NB4 (cell line): ENCODE data around the gene DYNC1I1.

Source experiments
- DNase-seq: peaks from one replicate; pipeline ENCODE4 v3.0.0; 2010; ENCODE audit warnings: low read depth
- H3K4me3 ChIP-seq: one replicate; pipeline ENCODE4 v1.5.1; 2011; ENCODE audit warnings: mild to moderate bottlenecking, low read depth, low read length, moderate library complexity
- MYC ChIP-seq: IDR thresholded peaks from 2 replicates; pipeline ENCODE4 v1.6.1; 2011; ENCODE audit warnings: low read depth, low read length
- POLR2A ChIP-seq: IDR thresholded peaks from 2 replicates; pipeline ENCODE4 v1.6.1; 2011; ENCODE audit warnings: mild to moderate bottlenecking; ENCODE audit not compliant: insufficient read length; ENCODE audit errors: extremely low read depth
- TF ChIP-seq, protein P1 (sequence below): IDR thresholded peaks from one replicate; pipeline ENCODE4 v1.5.1; 2012; ENCODE audit warnings: low read depth, low read length
- TF ChIP-seq, protein P2 (sequence below): IDR thresholded peaks from 2 replicates; pipeline ENCODE4 v1.6.1; 2011; ENCODE audit warnings: low read depth, low read length

Gene DYNC1I1

DNA sequence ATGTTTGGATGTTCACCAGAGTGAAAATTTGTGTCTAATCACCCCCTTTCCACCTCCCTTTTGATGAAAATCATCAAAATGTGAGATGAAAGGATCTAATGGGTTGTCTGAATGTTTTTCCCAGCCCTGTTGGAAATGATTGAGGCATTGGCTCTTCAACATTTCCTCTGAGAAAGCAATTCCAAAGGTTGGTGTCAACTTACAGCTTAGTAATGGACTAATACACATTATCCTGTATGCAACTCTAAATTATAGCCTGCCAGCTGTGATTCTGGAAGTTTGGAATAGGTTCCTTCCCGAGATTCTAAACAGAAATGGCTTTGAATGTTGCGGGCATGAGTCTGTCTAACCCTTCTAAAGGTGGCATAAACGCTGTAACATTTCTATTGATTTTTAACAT lies 152.9 kb downstream of the DYNC1I1 start:
- TF ChIP-seq, protein P1, sequence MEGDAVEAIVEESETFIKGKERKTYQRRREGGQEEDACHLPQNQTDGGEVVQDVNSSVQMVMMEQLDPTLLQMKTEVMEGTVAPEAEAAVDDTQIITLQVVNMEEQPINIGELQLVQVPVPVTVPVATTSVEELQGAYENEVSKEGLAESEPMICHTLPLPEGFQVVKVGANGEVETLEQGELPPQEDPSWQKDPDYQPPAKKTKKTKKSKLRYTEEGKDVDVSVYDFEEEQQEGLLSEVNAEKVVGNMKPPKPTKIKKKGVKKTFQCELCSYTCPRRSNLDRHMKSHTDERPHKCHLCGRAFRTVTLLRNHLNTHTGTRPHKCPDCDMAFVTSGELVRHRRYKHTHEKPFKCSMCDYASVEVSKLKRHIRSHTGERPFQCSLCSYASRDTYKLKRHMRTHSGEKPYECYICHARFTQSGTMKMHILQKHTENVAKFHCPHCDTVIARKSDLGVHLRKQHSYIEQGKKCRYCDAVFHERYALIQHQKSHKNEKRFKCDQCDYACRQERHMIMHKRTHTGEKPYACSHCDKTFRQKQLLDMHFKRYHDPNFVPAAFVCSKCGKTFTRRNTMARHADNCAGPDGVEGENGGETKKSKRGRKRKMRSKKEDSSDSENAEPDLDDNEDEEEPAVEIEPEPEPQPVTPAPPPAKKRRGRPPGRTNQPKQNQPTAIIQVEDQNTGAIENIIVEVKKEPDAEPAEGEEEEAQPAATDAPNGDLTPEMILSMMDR: no peak
- TF ChIP-seq MYC: no peak
- TF ChIP-seq POLR2A: no peak
- TF ChIP-seq, protein P2, sequence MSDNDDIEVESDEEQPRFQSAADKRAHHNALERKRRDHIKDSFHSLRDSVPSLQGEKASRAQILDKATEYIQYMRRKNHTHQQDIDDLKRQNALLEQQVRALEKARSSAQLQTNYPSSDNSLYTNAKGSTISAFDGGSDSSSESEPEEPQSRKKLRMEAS: no peak
- no peak overlapping the region for H3K4me3 ChIP-seq
- no peak for DNase-seq

DNA sequence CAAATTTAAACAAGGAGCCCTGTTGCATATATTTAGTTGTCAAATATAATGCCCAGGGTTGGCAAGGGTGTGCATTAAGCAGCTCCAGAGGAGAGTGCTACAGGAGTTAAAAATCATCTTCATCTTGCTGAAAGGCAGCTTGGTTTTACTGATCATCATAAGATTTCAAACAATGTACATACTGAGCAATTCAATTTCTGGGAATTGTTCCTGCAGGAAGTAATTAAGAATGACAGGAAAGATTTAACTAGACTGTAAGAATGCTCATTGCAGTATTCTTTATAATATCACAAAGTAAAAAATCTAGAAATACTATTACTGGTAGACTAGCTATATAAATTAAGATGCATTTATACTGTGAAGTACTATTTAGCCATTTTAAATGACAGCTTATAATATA lies 153.6 kb downstream of the DYNC1I1 start:
- DNase-seq: no peak
- TF ChIP-seq, protein P2: no peak
- TF ChIP-seq POLR2A (no peak), MYC (no peak)
- TF ChIP-seq, protein P1: no peak
- no peak overlapping the region for H3K4me3 ChIP-seq

DNA sequence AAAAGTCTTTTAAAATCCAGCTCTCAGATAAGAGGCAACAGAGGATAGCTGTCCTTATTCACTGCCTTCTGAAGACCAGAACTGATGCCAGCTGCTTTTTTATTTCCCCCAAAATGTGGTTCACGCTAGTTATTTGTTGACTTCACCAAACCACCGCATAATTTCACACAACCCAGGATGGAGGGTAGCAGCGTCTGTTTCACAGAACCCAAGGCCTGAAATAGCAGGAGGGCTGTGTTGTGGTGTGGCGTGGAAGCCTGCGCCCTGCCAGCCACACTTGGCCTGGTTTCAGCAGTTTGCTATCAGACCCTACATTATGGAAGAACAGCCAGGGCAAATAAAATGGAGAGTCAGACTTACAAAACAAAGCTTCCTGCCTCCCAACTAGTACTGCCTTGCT lies 155.4 kb downstream of the DYNC1I1 start:
- H3K4me3 ChIP-seq: no peak overlapping the region
- no peak for DNase-seq
- TF ChIP-seq, protein P1: no peak
- TF ChIP-seq, protein P2: no peak
- no peak for TF ChIP-seq MYC
- no peak for TF ChIP-seq POLR2A

DNA sequence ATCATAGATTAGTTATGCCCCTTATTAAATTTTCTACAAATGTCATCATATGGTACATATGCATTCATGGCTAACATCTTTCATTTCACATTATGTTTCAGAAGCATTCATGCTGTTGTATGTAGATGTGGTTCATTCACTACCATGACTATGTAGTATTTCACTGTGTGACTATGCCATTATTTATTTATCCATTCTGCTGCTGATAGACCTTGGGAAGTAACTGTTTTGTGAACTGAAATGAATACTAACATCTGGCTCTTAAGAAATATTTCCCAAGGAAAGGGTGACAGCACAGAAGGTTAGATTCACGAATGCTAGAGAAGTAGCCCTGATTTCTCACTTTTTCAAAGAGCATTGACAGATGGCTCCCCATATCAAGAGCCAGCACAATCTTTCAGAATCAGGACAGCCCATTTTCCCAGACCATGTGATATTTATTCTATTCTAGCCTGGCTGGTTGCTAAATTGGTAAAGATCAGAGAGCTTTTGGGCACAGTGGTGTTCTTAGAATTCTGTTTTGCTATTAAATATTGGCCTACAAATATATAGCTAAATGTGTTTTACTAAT lies 157.4 kb downstream of the DYNC1I1 start:
- DNase-seq: no peak
- no peak overlapping the region for H3K4me3 ChIP-seq
- TF ChIP-seq POLR2A (no peak), MYC (no peak)
- TF ChIP-seq, protein P1: no peak
- TF ChIP-seq, protein P2: no peak

DNA sequence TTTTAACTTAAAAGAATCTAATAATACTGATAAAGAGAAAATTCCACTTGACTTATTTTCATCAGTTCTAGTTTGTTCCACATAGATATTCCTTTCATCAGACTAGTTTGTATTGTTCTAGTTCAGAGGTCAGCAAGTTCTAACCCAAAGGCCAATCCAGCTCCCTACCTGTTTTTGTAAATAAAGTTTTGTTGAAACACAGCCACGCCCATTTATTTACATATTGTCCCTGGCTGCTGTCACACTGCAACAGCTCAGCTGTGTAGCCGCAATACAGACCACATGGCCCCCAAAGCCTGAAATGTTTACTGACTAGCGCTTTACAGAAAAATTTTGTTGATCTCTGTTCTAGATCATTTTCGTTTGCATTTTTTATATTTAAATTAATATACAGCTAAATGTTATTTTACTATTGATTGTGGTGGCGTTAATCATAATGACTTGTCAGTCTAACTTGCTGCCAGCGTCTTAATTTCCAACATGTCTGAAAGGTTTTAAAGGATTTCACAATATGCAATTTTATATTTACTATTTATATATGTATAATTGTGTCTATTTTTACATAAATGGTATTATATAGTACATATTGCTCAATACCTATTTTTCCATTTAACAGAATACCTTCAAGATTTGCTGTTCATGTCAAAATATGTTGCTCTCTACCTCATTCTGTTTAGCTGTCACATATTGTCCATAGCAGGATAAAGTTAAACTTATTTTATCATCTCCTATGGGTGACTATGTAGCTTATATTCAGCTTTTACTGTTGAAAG lies 159.3 kb downstream of the DYNC1I1 start:
- H3K4me3 ChIP-seq: no peak overlapping the region
- no peak for TF ChIP-seq MYC
- TF ChIP-seq, protein P1: no peak
- no peak for TF ChIP-seq POLR2A
- TF ChIP-seq, protein P2: no peak
- DNase-seq: no peak
